ENCODE data around the gene CCDC9B. TPM values are rescaled to one million over a fixed set of nuclear protein-coding genes. Genes with fewer than 3 reads are reported as not detected.

The CCDC9B gene
- polyA plus RNA-seq, 4 donors = 2.2 to 7.4 (median 4.6) TPM

GRCh38 chr15:40361640-40362039, 20.9 kb upstream of the CCDC9B start:
- DNase-seq = no peak
- WGBS, 3 donors = 88 to 95% (median 94%) methylated on average over 2 of the region's 2 CpGs
- peaks cover 0 to 7% (median 0%) of the 10 kb centered on the region in 3 donors for H3K36me3 ChIP-seq (ENCODE audit: control insufficient read depth in 3 of 3, insufficient read depth in 2 of 3, low read depth in 1 of 3, low read length in 3 of 3)
- H3K27me3 ChIP-seq (ENCODE audit: control insufficient read depth in 3 of 3, insufficient read depth in 3 of 3, low read length in 3 of 3) = peaks cover 0 to 8% (median 0%) of the 10 kb centered on the region in 3 donors
- peaks cover 0 to 19% (median 3%) of the 10 kb centered on the region in 3 donors for H3K4me1 ChIP-seq (ENCODE audit: control insufficient read depth in 3 of 3, insufficient read depth in 2 of 3, low read depth in 1 of 3, low read length in 2 of 3)
- H3K27ac ChIP-seq (ENCODE audit: low read depth in 1 of 3, low read length in 2 of 3) = no peak overlapping the region
- H3K9me3 ChIP-seq (ENCODE audit: control insufficient read depth in 2 of 2, insufficient read depth in 1 of 2, low read depth in 1 of 2, low read length in 1 of 2) = no peaks in the 10 kb centered on the region
- FAIRE-seq = no peak
- no peak overlapping the region for H3K4me3 ChIP-seq (ENCODE audit: low read depth in 1 of 3, low read length in 3 of 3)

- no peak for FAIRE-seq
- Histone ChIP-seq H3K27me3 (ENCODE audit: control insufficient read depth in 3 of 3, insufficient read depth in 3 of 3, low read length in 3 of 3) (peaks cover 0 to 8% (median 0%) of the 10 kb centered on the region in 3 donors), H3K9me3 (ENCODE audit: control insufficient read depth in 2 of 2, insufficient read depth in 1 of 2, low read depth in 1 of 2, low read length in 1 of 2) (no peaks in the 10 kb centered on the region), H3K4me1 (ENCODE audit: control insufficient read depth in 3 of 3, insufficient read depth in 2 of 3, low read depth in 1 of 3, low read length in 2 of 3) (peaks cover 0 to 28% (median 3%) of the 10 kb centered on the region in 3 donors), H3K36me3 (ENCODE audit: control insufficient read depth in 3 of 3, insufficient read depth in 2 of 3, low read depth in 1 of 3, low read length in 3 of 3) (peaks cover 0 to 23% (median 10%) of the 10 kb centered on the region in 3 donors), H3K27ac (ENCODE audit: low read depth in 1 of 3, low read length in 2 of 3) (no peak overlapping the region), H3K4me3 (ENCODE audit: low read depth in 1 of 3, low read length in 3 of 3) (no peak overlapping the region)
- DNase-seq = no peak
- 93 to 99% (median 93%) methylated on average over 4 of the region's 4 CpGs for WGBS, 3 donors
These were observed 19.3 kb upstream of the CCDC9B start for GRCh38 chr15:40360015-40360414.

GRCh38 chr15:40358471-40359353, 18.0 kb upstream of the CCDC9B start:
- Histone ChIP-seq H3K27ac (ENCODE audit: low read depth in 1 of 3, low read length in 2 of 3) (no peak overlapping the region), H3K36me3 (ENCODE audit: control insufficient read depth in 3 of 3, insufficient read depth in 2 of 3, low read depth in 1 of 3, low read length in 3 of 3) (peaks cover 0 to 36% (median 18%) of the 10 kb centered on the region in 3 donors), H3K4me3 (ENCODE audit: low read depth in 1 of 3, low read length in 3 of 3) (peak overlapping the region in 2 of 3 donors; percentile 38 to 46), H3K4me1 (ENCODE audit: control insufficient read depth in 3 of 3, insufficient read depth in 2 of 3, low read depth in 1 of 3, low read length in 2 of 3) (peaks cover 0 to 41% (median 3%) of the 10 kb centered on the region in 3 donors), H3K9me3 (ENCODE audit: control insufficient read depth in 2 of 2, insufficient read depth in 1 of 2, low read depth in 1 of 2, low read length in 1 of 2) (no peaks in the 10 kb centered on the region), H3K27me3 (ENCODE audit: control insufficient read depth in 3 of 3, insufficient read depth in 3 of 3, low read length in 3 of 3) (peaks cover 0 to 8% (median 0%) of the 10 kb centered on the region in 3 donors)
- no peak for FAIRE-seq
- WGBS, 3 donors = 12 to 17% (median 13%) methylated on average over 27 to 31 of the region's 31 CpGs
- DNase-seq = peak in 1 of 2 donors; percentile 39

GRCh38 chr15:40357723-40358470, 17.2 kb upstream of the CCDC9B start, which contains the start of gene DISP2:
DISP2 (plus strand) TSS chr15:40358219; CDS start chr15:40358322, 103 bp downstream.
- peak within 1 kb of the TSS in 2 of 3 donors; percentile 41 to 46 for H3K4me3 ChIP-seq (ENCODE audit: low read depth in 1 of 3, low read length in 3 of 3)
- WGBS, 3 donors = 1 to 2% (median 2%) methylated on average over 52 to 82 of the region's 82 CpGs
- no peaks in the 10 kb centered on the region for H3K9me3 ChIP-seq (ENCODE audit: control insufficient read depth in 2 of 2, insufficient read depth in 1 of 2, low read depth in 1 of 2, low read length in 1 of 2)
- H3K27ac ChIP-seq (ENCODE audit: low read depth in 1 of 3, low read length in 2 of 3) = peak within 1 kb of the TSS; percentile 36 to 83 (median 57)
- peaks cover 0 to 44% (median 23%) of the 10 kb centered on the region in 3 donors for H3K36me3 ChIP-seq (ENCODE audit: control insufficient read depth in 3 of 3, insufficient read depth in 2 of 3, low read depth in 1 of 3, low read length in 3 of 3)
- H3K4me1 ChIP-seq (ENCODE audit: control insufficient read depth in 3 of 3, insufficient read depth in 2 of 3, low read depth in 1 of 3, low read length in 2 of 3) = peaks cover 0 to 48% (median 3%) of the 10 kb centered on the region in 3 donors
- peaks cover 0 to 8% (median 0%) of the 10 kb centered on the region in 3 donors for H3K27me3 ChIP-seq (ENCODE audit: control insufficient read depth in 3 of 3, insufficient read depth in 3 of 3, low read length in 3 of 3)
- DNase-seq (peak; percentile 95 to 96), FAIRE-seq (no peak)

GRCh38 chr15:40357246-40357645, 16.5 kb upstream of the CCDC9B start:
- 16 to 57% (median 27%) methylated on average over 1 of the region's 1 CpG for WGBS, 3 donors
- FAIRE-seq (no peak), DNase-seq (peak in 1 of 2 donors; percentile 70)
- peak overlapping the region; percentile 23 to 83 (median 57) for H3K27ac ChIP-seq (ENCODE audit: low read depth in 1 of 3, low read length in 2 of 3)
- H3K4me1 ChIP-seq (ENCODE audit: control insufficient read depth in 3 of 3, insufficient read depth in 2 of 3, low read depth in 1 of 3, low read length in 2 of 3) = peaks cover 0 to 49% (median 3%) of the 10 kb centered on the region in 3 donors
- peaks cover 0 to 8% (median 0%) of the 10 kb centered on the region in 3 donors for H3K27me3 ChIP-seq (ENCODE audit: control insufficient read depth in 3 of 3, insufficient read depth in 3 of 3, low read length in 3 of 3)
- no peaks in the 10 kb centered on the region for H3K9me3 ChIP-seq (ENCODE audit: control insufficient read depth in 2 of 2, insufficient read depth in 1 of 2, low read depth in 1 of 2, low read length in 1 of 2)
- no peak overlapping the region for H3K4me3 ChIP-seq (ENCODE audit: low read depth in 1 of 3, low read length in 3 of 3)
- peaks cover 0 to 50% (median 23%) of the 10 kb centered on the region in 3 donors for H3K36me3 ChIP-seq (ENCODE audit: control insufficient read depth in 3 of 3, insufficient read depth in 2 of 3, low read depth in 1 of 3, low read length in 3 of 3)

- 60 to 84% (median 70%) methylated on average over 5 of the region's 5 CpGs for WGBS, 3 donors
- no peak for FAIRE-seq
- H3K4me3 ChIP-seq (ENCODE audit: low read depth in 1 of 3, low read length in 3 of 3) = no peak overlapping the region
These were observed 15.3 kb upstream of the CCDC9B start for GRCh38 chr15:40355976-40356585.

GRCh38 chr15:40354408-40355171, 13.9 kb upstream of the CCDC9B start:
- Histone ChIP-seq H3K27me3 (ENCODE audit: control insufficient read depth in 3 of 3, insufficient read depth in 3 of 3, low read length in 3 of 3) (peaks cover 0 to 8% (median 0%) of the 10 kb centered on the region in 3 donors), H3K27ac (ENCODE audit: low read depth in 1 of 3, low read length in 2 of 3) (peak overlapping the region; percentile 90 to 97 (median 92)), H3K9me3 (ENCODE audit: control insufficient read depth in 2 of 2, insufficient read depth in 1 of 2, low read depth in 1 of 2, low read length in 1 of 2) (no peaks in the 10 kb centered on the region), H3K36me3 (ENCODE audit: control insufficient read depth in 3 of 3, insufficient read depth in 2 of 3, low read depth in 1 of 3, low read length in 3 of 3) (peaks cover 0 to 50% (median 23%) of the 10 kb centered on the region in 3 donors), H3K4me3 (ENCODE audit: low read depth in 1 of 3, low read length in 3 of 3) (peak overlapping the region in 2 of 3 donors; percentile 60 to 64), H3K4me1 (ENCODE audit: control insufficient read depth in 3 of 3, insufficient read depth in 2 of 3, low read depth in 1 of 3, low read length in 2 of 3) (peaks cover 0 to 60% (median 3%) of the 10 kb centered on the region in 3 donors)
- WGBS, 3 donors = 33 to 41% (median 38%) methylated on average over 9 of the region's 9 CpGs
- FAIRE-seq (no peak), DNase-seq (peak in 1 of 2 donors; percentile 45)

More at GRCh38 chr15:40355976-40356585, 15.3 kb upstream of the CCDC9B start:
- DNase-seq = no peak
- H3K9me3 ChIP-seq (ENCODE audit: control insufficient read depth in 2 of 2, insufficient read depth in 1 of 2, low read depth in 1 of 2, low read length in 1 of 2) = no peaks in the 10 kb centered on the region
- H3K27ac ChIP-seq (ENCODE audit: low read depth in 1 of 3, low read length in 2 of 3) = peak overlapping the region in 1 of 3 donors; percentile 92
- H3K27me3 ChIP-seq (ENCODE audit: control insufficient read depth in 3 of 3, insufficient read depth in 3 of 3, low read length in 3 of 3) = peaks cover 0 to 8% (median 0%) of the 10 kb centered on the region in 3 donors
- peaks cover 0 to 52% (median 23%) of the 10 kb centered on the region in 3 donors for H3K36me3 ChIP-seq (ENCODE audit: control insufficient read depth in 3 of 3, insufficient read depth in 2 of 3, low read depth in 1 of 3, low read length in 3 of 3)
- H3K4me1 ChIP-seq (ENCODE audit: control insufficient read depth in 3 of 3, insufficient read depth in 2 of 3, low read depth in 1 of 3, low read length in 2 of 3) = peaks cover 0 to 49% (median 3%) of the 10 kb centered on the region in 3 donors
